Endothelial cell of umbilical vein (primary cell): ENCODE measurements around the gene SRCAP. TPM values are rescaled to one million over a fixed set of nuclear protein-coding genes. Genes with fewer than 3 reads are reported as not detected.

ENCODE experiments used
- BruUV-seq: library from RNA; stranded (reverse); fragments of 400-500 nt; replicated peaks from 2 replicates; lab custom pipeline; 2021; lab: Mats Ljungman, UMichigan
- CTCF ChIA-PET: fragments of 300-600, 350-600 bp; sonication (Branson Sonifier 250); formaldehyde crosslinking; loops from one replicate; lab custom pipeline; 2021; ENCODE audit warnings: antibody characterized with exemption, inconsistent platforms; lab: Charles Lee
- POLR2A ChIA-PET: fragments of 300-600, 350-600 bp; sonication (Branson Sonifier 250); formaldehyde crosslinking; loops from one replicate; lab custom pipeline; 2021; ENCODE audit warnings: antibody characterized with exemption, inconsistent platforms; lab: Charles Lee
- DNase-seq: peaks from one replicate; pipeline ENCODE4 v3.0.0-alpha.2; 2011; ENCODE audit warnings: low read depth, low spot score
- FAIRE-seq: peaks from 2 replicates; lab custom pipeline; 2011; peaks lifted over from hg19 to GRCh38; lab: Jason Lieb, UNC
- H2AFZ ChIP-seq: 2 replicates; pipeline ENCODE4 v1.6.0; 2012; ENCODE audit warnings: low read depth, low read length, control low read depth, inconsistent platforms
- H3K27ac ChIP-seq: 2 replicates; pipeline ENCODE4 v1.5.1; 2011; ENCODE audit warnings: low read depth, mild to moderate bottlenecking, control low read depth, low read length, moderate library complexity; ENCODE audit not compliant: insufficient read depth
- H3K27me3 ChIP-seq, 2 experiments: 2 replicates each; pipeline versions ENCODE4 v1.6.0 to v1.6.1; 2011; ENCODE audit warnings: low read length in 2 of 2, mixed read lengths in 1 of 2; ENCODE audit not compliant: control insufficient read depth in 2 of 2, insufficient read depth in 2 of 2
- H3K36me3 ChIP-seq, 2 experiments: 2 replicates in 1 of 2; 3 replicates in 1 of 2; pipeline ENCODE4 v1.5.1; 2011; ENCODE audit warnings: low read length in 2 of 2, mild to moderate bottlenecking in 1 of 2, moderate library complexity in 1 of 2; ENCODE audit not compliant: control insufficient read depth in 2 of 2, insufficient read depth in 2 of 2; ENCODE audit errors: extremely low read depth in 1 of 2
- H3K4me1 ChIP-seq: 3 replicates; pipeline ENCODE4 v1.5.1; 2011; ENCODE audit warnings: mild to moderate bottlenecking, low read length; ENCODE audit not compliant: control insufficient read depth, insufficient read depth; ENCODE audit errors: extremely low read depth
- H3K4me2 ChIP-seq: 2 replicates; pipeline ENCODE4 v1.6.1; 2011; ENCODE audit warnings: low read length, control low read depth, mixed read lengths; ENCODE audit not compliant: insufficient read depth
- H3K4me3 ChIP-seq, 3 experiments: fragments of 200-600 bp in 1 of 3; sonication (generic), shearing (Covaris generic) in 1 of 3; replicated peaks in 1 of 3; 2 replicates each; pipeline ENCODE4 v1.5.1; 2011 to 2016; ENCODE audit warnings: control low read depth in 3 of 3, low read length in 3 of 3, mild to moderate bottlenecking in 2 of 3, inconsistent platforms in 1 of 3, low read depth in 1 of 3, moderate library complexity in 1 of 3; ENCODE audit not compliant: insufficient read depth in 1 of 3
- H3K79me2 ChIP-seq: 2 replicates; pipeline ENCODE4 v1.6.0; 2012; ENCODE audit warnings: low read length, inconsistent platforms; ENCODE audit not compliant: control insufficient read depth, insufficient read depth
- H3K9ac ChIP-seq: replicated peaks from 2 replicates; pipeline ENCODE3; 2011; ENCODE audit warnings: low read length, control low read depth; ENCODE audit not compliant: insufficient read depth; ENCODE audit errors: extremely low read depth
- H3K9me1 ChIP-seq: replicated peaks from 3 replicates; pipeline ENCODE4 v1.6.0; 2011; ENCODE audit warnings: mild to moderate bottlenecking, low read length; ENCODE audit not compliant: control insufficient read depth, insufficient read depth; ENCODE audit errors: extremely low read depth
- H3K9me3 ChIP-seq: replicated peaks from 2 replicates; pipeline ENCODE4 v1.5.1; 2012; ENCODE audit warnings: low read length, inconsistent platforms; ENCODE audit not compliant: control insufficient read depth, insufficient read depth
- H4K20me1 ChIP-seq: replicated peaks from 2 replicates; pipeline ENCODE3; 2011; ENCODE audit warnings: mild to moderate bottlenecking, low read length; ENCODE audit not compliant: control insufficient read depth, insufficient read depth; ENCODE audit errors: extremely low read depth
- EZH2 ChIP-seq: IDR thresholded peaks from 2 replicates; pipeline ENCODE4 v1.6.1; 2012; ENCODE audit warnings: borderline replicate concordance, low read depth, mild to moderate bottlenecking, moderate library complexity, low read length, inconsistent platforms; ENCODE audit not compliant: severe bottlenecking
- FOS ChIP-seq: IDR thresholded peaks from 2 replicates; pipeline ENCODE4 v1.6.1; 2011; ENCODE audit warnings: mild to moderate bottlenecking, low read length, moderate library complexity, borderline replicate concordance; ENCODE audit not compliant: insufficient read depth
- GATA2 ChIP-seq: IDR thresholded peaks from 2 replicates; pipeline ENCODE4 v1.7.0; 2011; ENCODE audit warnings: low read depth, mild to moderate bottlenecking, moderate library complexity, mixed read lengths, low read length; ENCODE audit not compliant: insufficient read length, insufficient read depth
- JUN ChIP-seq: IDR thresholded peaks from 2 replicates; pipeline ENCODE4 v1.6.1; 2011; ENCODE audit warnings: borderline replicate concordance, low read depth; ENCODE audit not compliant: insufficient read length, insufficient read depth
- MYC ChIP-seq: IDR thresholded peaks from one replicate; pipeline ENCODE4 v1.6.1; 2011; ENCODE audit warnings: mild to moderate bottlenecking, low read depth, low read length
- POLR2A ChIP-seq: IDR thresholded peaks from 2 replicates; pipeline ENCODE4 v1.6.1; 2012; ENCODE audit warnings: low read depth, mild to moderate bottlenecking, control low read depth, low read length
- POLR2AphosphoS5 ChIP-seq: IDR thresholded peaks from 2 replicates; pipeline ENCODE4 v1.6.1; 2012; ENCODE audit warnings: low read depth, mild to moderate bottlenecking, control low read depth, low read length, moderate library complexity; ENCODE audit not compliant: insufficient read depth
- dilution Hi-C: fragments of 300-500 bp; cut with MboI; formaldehyde crosslinking; loops from one replicate; pipeline ENCODE4 v1.15.0; 2019; ENCODE audit warnings: low sequenced_read_pairs; ENCODE audit not compliant: extremely low pct_ligation_motif_present
- intact Hi-C: fragments of 100-400 bp; cut with micrococcal nuclease; formaldehyde crosslinking; loops from one replicate; pipeline ENCODE4 v1.10.0; 2022
- polyA plus RNA-seq, 4 experiments: library from polyadenylated mRNA; depleted of rRNA in 3 of 4; stranded (reverse) in 3 of 4; unstranded in 1 of 4; fragments of >200 nt; gene quantifications; 2 replicates each; pipeline versions ENCODE4 v1.2.1 to v1.2.3, GENCODE V29; 2011 to 2012; ENCODE audit warnings: missing spikeins in 1 of 4
- total RNA-seq: library from RNA; stranded (reverse); gene quantifications from 2 replicates; pipeline ENCODE4 v1.2.3, GENCODE V29; 2021
- TF ChIP-seq, protein P1 (sequence below), 2 donors: IDR thresholded peaks; 1 replicate in 1 of 2; 2 replicates in 1 of 2; pipeline ENCODE4 v1.5.1; 2011; ENCODE audit warnings: low read length in 2 of 2, mild to moderate bottlenecking in 2 of 2, moderate library complexity in 2 of 2, control low read depth in 1 of 2, inconsistent platforms in 1 of 2, low read depth in 1 of 2; ENCODE audit not compliant: insufficient read depth in 1 of 2; ENCODE audit errors: extremely low read depth in 1 of 2
- TF ChIP-seq, protein P2 (sequence below): IDR thresholded peaks from 2 replicates; pipeline ENCODE4 v1.6.1; 2011; ENCODE audit not compliant: insufficient read depth, insufficient read length

Gene SRCAP
- total and polyA plus RNA-seq, 2 donors (not counting 3 experiments of a cell fraction or from before 2014, with no cell fraction given): 11.0 to 77.7 TPM

GRCh38 chr16:30703971-30704370, 5.0 kb downstream of the SRCAP start:
- intact Hi-C loops: no loop called here

More at GRCh38 chr16:30703971-30704370, 5.0 kb downstream of the SRCAP start:
- no peaks in the 10 kb centered on the region for H3K9me1 ChIP-seq
- DNase-seq: no peak
- H3K4me1 ChIP-seq: peaks cover 16% of the 10 kb centered on the region
- no peak overlapping the region for H2AFZ ChIP-seq
- no peak for TF ChIP-seq POLR2AphosphoS5
- TF ChIP-seq POLR2A: no peak
- TF ChIP-seq, protein P1, sequence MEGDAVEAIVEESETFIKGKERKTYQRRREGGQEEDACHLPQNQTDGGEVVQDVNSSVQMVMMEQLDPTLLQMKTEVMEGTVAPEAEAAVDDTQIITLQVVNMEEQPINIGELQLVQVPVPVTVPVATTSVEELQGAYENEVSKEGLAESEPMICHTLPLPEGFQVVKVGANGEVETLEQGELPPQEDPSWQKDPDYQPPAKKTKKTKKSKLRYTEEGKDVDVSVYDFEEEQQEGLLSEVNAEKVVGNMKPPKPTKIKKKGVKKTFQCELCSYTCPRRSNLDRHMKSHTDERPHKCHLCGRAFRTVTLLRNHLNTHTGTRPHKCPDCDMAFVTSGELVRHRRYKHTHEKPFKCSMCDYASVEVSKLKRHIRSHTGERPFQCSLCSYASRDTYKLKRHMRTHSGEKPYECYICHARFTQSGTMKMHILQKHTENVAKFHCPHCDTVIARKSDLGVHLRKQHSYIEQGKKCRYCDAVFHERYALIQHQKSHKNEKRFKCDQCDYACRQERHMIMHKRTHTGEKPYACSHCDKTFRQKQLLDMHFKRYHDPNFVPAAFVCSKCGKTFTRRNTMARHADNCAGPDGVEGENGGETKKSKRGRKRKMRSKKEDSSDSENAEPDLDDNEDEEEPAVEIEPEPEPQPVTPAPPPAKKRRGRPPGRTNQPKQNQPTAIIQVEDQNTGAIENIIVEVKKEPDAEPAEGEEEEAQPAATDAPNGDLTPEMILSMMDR (IDR thresholded peaks at IDR 0.05; ENCODE audit: extremely low read depth in 1 of 2, insufficient read depth in 1 of 2, low read depth in 1 of 2, low read length in 2 of 2): no peak
- TF ChIP-seq MYC: no peak
- no peak for TF ChIP-seq FOS
- TF ChIP-seq GATA2: no peak
- TF ChIP-seq, protein P2, sequence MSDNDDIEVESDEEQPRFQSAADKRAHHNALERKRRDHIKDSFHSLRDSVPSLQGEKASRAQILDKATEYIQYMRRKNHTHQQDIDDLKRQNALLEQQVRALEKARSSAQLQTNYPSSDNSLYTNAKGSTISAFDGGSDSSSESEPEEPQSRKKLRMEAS: no peak
- no peak for TF ChIP-seq EZH2
- TF ChIP-seq JUN: no peak
- H3K9me3 ChIP-seq: no peaks in the 10 kb centered on the region
- no peak overlapping the region for H3K4me2 ChIP-seq
- ChIA-PET CTCF (no interaction called here), POLR2A (no interaction called here)
- no peaks in the 10 kb centered on the region for H3K27me3 ChIP-seq
- peaks cover 3% of the 10 kb centered on the region for H4K20me1 ChIP-seq
- H3K27ac ChIP-seq: no peak overlapping the region
- H3K79me2 ChIP-seq: peaks cover 31% of the 10 kb centered on the region
- peaks cover 37 to 53% of the 10 kb centered on the region in 2 experiments for H3K36me3 ChIP-seq
- H3K9ac ChIP-seq: no peak overlapping the region
- no TSS peak for BruUV-seq
- FAIRE-seq: no peak
- no peak overlapping the region for H3K4me3 ChIP-seq
- dilution Hi-C loops: no loop called here
